Stimulated activated CD8-positive, alpha-beta memory T cell treated with anti-CD3 and anti-CD28 coated beads, Interleukin-4, amount 100 ng/mL, for 4 hours (primary cell): ENCODE measurements around the gene AGTRAP.

Source experiments
- DNase-seq, 2 donors: peaks; one replicate each; pipeline ENCODE4 v3.0.0-alpha.2; 2020; ENCODE audit warnings: low read depth in 2 of 2, low spot score in 1 of 2

Gene AGTRAP

DNA sequence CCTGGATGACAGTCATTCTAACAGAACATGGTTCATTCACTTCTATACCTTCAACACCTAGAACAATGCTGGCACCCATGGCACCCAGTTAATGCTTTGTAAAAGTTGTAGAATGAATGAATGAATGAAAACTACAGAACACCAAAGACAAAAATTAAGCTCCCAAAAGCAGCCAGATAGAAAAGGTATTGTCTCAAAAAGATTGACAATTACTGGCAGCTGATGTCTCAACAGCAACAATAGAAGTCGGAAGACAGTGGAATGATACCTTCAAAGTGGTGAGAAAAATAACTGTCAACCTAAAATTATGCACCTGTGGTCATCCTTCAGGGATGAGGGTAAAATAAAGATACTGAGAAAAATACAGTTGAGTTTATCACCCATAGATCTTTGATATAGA, 21.1 kb downstream of the AGTRAP start:
- DNase-seq = no peak

DNA sequence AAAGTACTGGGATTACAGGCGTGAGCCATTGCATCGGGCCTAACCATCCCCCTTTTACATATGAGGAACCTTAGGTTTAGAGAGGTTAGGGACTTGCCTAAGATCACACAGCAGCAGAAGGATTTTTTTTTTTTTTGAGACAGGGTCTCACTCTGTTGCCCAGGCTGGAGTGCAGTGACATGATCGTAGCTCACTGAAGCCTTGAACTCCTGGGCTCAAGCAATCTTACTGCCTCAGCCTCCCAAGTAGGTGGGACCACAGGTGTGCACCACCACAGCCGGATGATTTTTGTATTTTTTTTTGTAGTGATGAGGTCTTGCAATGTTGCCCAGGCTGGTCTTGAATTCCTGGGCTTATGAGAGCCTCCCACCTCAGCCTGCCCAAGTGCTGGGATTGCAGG, 23.9 kb downstream of the AGTRAP start:
- no peak for DNase-seq

DNA sequence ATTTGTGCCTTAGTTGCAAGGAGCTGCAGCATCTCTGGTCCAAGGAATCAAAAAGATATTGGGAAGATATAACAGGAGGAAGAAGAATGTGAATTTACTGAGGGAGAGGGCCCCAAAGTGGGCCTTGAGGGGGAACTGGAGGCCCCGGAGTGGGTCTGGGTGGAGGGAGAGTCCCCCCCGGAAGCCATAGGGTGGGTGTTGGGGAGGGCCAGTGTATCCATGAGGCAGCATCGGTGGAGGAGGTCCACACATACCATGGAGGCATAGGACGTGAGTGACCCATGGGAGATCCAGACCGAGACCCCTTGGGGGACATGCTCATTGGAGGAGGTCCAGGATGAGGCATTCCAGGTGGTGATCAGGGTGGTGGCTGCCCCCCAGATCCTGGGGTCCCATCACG, 25.3 kb downstream of the AGTRAP start:
- no peak for DNase-seq

DNA sequence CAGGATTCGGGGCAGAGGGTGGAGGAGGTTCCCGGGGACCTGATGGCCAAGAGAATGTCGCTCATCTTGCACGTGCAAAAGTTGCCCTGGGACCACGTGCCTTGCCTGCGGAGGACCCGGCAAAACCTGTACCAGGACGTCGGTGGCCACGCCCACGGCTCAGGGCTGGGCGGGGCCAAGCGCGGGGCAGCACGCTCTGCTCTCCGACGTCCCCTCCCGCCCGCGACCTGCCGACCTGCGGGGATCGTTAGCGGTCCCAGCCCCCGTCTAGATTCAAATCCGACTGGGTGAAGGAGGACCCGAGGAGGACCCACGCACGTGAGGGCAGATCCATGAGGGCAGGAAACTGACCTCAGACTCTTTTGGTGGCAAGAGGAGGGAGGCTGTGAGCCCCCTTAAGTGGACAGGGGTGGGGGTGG, 26.1 kb downstream of the AGTRAP start, which contains the start of gene C1orf167:
Gene C1orf167 (plus strand): TSS at position 206 of the 419 bp plus-strand sequence. CDS start 2,208 bp downstream, outside the sequence.
- DNase-seq = no peak

DNA sequence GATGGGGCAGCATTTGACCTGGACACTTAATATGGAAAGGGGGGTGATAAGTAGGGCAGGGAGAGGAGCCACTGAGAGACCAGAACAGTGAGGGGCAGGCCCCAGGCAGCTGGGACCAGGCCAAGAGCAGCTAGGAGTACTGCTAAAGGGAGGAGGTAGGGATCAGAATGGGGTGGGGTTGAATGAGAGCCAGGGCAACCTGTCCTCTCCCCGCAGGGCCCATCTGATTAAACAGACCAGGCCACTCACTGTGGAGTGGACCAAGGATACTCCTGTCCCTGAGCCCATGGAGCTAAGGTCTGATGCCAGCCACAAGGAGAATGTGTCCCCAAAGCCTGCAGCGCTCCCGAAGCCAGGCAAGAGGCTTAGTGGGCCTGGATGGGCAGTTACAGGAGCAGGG, 28.2 kb downstream of the AGTRAP start:
- DNase-seq = no peak

DNA sequence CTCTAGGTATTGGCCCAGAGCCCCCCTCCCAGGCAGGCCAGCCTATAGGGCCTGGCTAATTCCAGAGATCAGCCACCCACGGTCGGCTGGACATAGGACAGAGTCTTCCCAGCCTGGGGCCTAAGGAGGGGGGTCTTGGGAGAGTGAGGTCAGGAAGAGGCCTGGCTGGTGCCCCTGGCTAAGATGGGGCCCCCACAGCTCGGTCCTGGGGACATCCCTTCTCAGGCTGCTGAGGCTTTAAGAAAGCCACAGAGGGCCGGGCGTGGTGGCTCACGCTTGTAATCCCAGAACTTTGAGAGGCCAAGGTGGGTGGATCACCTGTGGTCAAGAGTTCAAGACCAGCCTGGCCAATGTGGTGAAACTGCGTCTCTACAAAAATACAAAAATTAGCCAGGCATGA, 28.6 kb downstream of the AGTRAP start:
- DNase-seq = no peak

DNA sequence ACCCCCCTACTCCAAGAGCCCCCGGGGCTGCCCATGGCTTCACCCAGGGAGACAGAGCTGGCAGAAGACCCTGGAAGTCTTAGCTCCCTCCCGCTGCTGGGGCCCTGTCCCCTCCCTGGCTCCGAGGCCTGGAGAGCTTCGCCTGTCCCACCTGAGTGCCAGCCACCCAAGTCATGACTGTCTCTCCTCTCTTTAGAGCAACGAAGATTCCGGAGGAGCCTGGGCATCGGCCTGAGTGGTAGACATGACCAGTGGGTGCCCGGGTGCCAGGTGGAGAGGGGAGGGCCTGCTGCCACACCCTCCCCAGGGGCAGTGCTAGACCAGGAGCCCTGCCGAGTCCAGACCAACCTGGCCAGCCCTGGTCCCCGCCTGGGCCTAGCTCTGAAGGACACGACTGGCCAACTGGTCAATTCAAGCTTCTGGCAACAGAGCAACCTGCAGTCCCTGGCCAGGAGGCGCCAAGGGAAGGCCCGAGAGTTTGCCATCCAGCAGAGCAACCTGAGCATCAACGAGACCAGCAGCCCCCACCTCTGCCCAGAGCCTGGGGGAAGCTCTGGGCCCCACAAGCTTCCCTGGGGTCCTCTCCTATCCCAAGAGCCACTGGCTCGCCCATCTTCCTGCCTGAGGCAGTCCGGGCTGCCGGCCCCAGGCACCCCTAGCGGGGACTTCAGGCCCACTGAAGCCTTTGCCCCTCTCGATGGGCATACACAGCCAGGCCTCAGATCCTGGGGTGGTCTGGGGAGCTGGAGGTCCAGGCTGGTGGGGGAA, 29.9 kb downstream of the AGTRAP start:
- DNase-seq = no peak

DNA sequence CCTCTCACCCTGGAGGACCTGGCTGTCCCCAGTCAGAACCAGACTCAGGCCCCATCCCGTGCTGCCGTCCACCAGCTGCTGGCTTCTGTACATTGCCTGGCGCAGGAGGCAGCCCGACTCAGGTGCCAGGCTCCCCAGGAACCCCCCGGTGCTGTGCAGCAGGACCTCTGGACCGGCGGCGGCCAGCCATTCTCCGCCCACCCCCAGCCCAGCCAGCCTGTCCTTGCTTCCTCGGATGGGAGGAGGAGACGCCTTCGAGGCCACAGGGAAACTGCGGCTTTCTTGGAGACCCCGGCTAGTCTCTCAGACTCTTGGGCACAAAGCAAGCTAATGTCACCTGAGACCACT, 30.5 kb downstream of the AGTRAP start:
- DNase-seq = no peak

DNA sequence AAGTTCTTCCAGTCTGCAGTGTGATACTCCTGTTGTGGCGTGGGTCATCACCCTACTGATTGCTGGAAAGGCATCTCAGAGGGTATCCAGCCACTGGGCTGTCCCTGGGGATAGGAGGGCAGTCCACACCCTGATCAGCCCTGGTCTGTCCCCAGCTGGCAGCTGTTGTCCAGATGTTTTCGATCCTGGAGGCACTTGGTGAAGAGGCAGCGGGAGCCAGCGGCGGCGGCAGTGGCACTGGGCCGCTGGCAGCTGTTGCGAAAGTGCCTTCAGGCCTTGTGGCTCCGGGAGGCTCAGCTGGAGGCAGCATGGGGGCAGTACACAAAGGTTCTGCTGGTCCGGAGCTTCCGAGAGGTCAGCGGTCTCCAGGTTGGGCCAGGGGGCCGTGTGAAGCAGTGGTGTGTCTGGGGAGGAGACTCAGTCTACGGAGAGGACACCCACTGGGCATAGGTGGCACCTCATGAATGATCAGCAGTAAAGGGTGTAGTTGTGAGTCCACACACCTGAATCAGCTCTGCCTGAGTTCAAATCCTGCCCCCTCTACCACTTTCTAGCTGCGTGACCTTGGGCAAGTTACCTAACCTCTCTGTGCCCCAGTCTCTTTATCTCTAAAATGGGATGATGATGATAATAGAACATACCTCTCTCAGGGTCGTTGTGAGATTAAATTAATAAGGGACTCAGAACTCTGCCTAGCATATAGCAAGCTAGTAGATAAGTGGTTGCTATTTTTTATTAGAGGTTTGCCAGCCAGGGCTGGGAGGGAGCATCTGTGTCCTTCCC, 32.2 kb downstream of the AGTRAP start:
- no peak for DNase-seq

DNA sequence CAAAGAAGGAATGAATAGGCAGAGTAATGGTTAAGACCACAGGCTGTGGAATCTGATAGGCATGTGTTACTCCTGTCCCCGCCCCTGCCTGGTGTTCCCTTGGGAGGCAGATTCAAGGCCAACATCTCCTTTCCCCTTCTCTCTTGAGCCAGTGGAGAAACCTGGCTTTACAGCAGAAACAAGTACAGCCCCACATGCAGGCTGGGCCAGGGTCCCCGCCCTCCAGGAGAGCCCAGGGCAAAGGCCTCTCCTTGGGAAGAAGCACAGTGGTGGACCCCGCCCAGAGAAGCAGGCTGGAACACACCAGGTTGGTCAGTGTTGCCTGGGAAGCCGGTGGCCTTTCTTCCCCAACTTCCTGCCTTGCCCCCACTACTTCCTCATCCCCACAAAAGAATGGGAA, 32.9 kb downstream of the AGTRAP start:
- no peak for DNase-seq

DNA sequence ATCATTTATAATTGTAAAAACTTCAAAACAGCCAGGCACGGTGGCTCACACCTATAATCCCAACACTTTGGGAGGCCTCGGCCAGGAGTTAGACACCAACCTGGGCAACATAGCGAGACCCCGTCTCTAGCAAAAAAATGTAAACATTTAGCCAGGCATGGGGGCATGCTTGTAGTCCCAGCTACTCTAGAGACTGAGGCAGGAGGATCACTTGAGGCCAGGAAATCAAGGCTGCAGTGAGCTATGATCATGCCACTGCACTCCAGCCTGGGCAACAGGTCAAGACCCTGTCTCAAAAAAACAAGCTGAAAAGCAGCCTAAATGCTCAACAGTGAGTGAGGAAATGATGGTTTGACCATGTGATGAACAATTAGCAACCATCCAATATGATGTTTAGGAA, 33.3 kb downstream of the AGTRAP start:
- DNase-seq = no peak

DNA sequence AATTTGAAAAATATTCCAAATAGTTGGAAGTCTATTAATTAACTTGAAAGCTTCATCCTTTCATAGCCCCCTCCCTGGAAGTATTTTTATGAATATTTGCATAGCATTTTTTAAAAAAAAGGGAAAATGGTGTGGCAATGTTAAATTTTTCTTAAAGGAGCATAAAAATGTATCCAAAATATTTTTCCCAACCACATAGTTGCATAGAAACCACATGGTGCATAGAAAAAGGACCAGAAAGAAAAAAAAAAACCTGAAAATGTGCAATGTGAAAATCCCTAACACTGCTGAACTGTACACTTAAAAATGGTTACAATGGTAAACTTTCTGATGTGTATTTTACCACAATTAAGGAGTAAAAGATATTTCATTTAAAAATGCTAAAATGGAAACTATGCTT, 34.1 kb downstream of the AGTRAP start:
- DNase-seq = no peak

DNA sequence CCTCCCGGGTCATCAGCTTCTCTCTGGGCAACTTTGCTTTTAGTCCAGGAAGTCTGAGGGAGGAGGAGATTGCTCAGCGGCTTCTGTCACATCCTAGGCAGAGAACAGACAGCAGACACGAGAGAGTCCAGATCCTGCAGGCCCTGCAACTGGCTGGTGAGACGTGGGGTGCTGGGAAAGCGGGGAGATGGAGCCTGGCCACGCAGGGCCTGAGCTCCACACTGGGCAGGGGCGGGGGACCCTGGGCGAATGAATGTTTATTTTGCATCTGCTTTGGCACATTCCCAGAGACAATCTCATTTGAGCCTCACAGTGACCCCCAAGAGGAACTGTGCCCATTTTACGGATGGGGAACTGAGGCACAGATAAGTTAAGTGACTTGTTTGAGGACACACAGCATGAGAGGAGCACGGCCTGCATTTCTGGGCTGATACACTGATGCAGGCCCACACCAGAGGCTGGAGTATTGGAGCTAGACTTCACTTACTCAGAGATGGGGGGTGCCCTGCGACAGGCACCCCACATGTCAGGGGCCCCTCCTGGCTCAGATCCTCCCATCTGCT, 35.6 kb downstream of the AGTRAP start:
- no peak for DNase-seq

DNA sequence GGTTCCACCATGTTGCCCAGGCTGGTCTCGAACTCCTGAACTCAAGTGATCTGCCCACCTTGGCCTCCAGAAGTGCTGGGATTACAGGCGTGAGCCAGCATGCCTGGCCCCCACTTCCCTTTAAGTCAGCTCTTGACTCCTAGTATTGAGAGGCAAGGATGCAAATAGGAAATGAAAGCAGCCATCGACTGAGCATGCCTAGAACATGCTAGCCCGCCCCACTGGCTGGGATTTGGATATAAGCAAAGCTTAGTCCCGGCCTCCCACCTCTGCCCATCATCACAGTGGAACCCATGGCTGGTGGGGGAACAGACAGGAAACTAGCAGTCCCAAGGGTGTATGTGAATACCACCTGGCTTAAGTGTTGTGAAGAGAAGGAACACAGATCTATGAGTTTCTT, 36.5 kb downstream of the AGTRAP start:
- no peak for DNase-seq

DNA sequence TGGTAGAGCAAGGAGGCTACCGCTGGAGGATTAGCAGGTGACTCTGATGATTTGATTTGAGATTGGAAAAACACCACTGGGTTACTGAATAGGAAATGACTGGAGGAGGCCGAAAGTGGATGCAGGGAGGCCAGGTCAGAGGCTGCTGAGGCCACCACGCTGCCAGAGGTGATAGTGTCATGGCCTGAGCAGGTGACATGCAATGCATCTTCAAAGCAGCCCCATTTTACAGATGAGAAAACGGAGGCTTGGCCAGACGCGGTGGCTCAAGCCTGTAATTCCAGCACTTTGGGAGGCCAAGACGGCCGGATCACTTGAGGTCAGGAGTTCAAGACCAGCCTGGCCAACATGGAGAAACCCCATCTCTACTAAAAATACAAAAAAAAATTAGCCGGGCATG, 38.8 kb downstream of the AGTRAP start:
- DNase-seq = no peak

DNA sequence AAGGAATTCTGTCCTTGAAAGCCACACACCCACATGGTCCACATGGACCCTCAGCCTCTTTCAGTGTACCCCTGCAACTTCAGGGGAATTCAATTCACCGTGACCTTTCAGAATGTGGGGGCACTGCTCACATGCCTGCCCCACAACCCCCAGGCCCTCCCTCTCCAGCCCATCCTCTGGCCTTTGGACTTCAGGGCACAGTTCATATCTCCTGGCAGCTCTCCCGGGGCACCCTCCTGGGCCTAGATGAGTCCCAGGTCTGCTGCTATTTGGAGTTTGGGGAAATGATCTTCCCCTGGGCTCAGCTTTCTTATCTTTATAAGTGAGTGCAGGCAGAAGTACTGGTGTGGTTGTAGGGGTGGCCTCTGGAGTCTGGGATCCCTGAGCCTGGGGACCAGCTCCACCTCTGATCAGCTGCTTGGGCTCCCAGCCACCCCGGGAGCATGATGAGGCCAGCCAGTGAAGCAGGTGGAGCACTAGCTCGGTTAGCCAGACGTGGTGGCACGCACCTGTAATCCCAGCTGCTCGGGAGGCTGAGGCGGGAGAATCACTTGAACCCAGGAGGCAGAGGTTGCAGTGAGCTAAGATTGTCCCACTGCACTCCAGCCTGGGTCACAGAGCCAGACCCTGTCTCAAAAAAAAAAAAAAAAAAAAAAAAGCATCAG, 41.9 kb downstream of the AGTRAP start:
- DNase-seq = no peak

DNA sequence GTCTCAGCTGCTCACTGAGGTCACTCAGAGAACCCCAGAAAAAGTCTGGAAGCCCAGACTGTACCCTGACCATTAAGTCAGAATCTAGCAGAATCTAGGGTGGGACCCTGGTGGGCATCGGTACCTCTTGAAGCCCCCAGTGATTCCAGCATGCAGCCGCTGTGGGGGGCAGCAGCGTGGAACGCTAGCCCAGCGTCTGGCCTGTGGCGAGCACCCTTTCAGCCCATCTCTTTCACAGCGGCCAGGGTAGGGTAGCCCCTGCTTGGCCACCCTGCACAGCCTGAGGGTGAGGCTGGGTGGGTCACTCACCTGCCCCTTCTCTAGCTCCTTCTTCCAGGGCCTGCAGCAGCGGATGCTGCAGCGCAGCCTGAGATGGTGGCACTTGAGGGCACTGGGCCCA, 42.4 kb downstream of the AGTRAP start:
- no peak for DNase-seq

DNA sequence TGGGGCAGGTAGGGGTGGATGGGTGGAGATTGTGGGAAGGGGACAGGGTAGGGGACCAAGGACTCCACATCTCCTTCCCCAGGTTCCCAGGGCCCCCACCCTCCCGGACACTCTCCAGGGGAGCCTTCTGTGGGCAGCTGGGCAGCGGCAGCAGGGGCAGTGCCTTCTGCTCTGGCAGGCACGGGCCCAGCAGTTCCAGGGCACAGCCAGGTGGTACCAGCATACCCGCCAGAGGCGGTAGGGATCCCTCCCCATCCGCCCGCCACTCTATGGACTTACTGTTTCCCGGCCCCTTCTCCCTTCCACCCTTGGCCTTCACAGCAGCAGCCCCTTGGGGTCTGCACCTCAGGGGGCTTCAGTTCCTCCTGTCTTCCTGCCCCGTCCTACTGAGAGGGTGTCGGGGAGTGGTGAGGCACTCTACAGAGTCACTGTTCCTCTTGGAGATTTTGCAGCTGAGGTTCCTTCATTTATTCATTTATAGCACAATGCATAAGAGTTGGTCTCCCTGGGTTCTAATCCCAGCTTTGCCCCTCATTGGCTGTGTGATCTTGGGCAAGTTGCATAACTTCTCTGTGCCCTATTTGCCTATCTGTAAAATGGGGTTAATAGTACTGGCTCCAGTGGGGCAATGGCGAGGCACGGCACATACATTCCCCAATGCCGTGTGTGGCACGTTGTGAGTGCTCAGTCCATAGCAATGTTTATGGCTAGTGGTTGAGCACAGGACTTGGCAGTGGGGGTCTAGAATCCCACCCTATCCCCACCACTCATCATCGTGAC, 43.1 kb downstream of the AGTRAP start:
- DNase-seq = no peak

DNA sequence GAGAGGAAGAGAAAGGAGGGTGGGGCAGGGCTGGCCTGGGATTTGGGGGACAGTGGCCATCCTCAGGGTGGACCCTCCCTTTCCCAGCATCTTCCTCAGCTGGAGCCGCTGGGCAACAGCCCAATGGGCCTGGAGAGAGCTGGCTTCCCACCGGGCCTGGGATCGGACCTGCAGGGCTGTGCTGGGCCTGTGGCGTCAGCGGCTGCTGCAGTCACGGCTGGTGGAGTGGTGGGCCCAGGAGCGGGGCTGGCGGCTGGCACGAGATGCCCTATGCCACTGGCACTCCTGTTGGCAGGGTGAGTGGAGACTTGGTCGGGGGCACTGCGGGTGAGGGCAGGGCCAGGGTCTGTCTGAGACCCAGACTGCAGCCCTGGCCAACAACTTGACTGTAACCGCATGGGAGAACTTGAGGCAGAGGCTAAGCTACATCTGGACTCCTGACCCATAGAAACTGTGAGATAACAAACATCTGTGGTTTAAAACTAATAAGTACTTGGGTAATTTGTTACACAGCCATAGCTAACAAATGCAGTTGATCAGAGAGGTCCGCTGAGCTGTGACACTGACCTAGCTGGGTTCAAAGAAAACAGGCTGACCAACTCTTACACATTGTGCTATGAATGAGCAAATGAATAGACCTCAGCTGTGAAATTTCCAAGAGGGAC, 43.9 kb downstream of the AGTRAP start:
- DNase-seq = no peak

DNA sequence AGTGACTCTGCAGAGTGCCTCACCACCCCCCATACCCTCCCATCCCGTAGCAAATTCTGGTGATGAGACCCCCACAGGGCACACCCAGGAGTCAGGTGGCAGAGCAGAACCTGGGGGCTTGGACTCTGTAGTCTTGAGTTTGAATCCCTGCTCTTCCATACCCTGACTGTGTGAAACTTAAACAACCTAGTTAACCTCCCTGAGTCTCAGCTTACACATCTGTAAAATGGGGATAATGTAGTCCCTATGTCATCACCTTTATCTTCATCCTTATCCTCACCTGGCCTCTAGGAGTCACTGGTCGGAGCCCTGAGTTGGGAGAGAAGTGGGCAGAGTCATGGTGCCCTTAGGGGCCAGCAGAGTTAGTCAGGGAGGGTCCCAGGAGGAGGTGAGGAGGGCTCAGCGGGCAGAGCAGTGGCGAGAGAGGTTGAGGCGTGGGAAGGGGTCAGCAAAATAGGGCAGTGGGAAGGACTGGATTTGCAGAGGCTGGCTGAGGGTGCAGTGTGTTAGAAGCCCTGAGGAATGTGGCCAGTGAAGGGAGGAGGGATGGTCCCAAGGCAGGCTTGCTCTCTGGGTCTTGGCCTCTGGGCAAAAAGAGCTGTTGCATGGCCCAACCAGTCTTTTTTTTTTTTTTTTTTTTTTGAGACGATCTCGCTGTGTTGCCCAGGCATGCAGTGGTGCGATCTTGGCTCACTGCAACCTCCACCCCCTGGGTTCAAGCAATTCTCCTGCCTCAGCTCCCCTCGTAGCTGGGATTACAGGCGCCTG, 44.6 kb downstream of the AGTRAP start:
- no peak for DNase-seq
